GM12875 (cell line): ENCODE measurements around the gene CD79A.
A peak's percentile ranks its signal among the peaks of the same experiment; 100 is the strongest.
"Not testable (repeated sequence)": the region's sequence is repeated elsewhere in the genome, so short reads cannot be mapped to it uniquely, and the experiment has no call there.

Experiments
- H3K4me3 ChIP-seq: one replicate; pipeline ENCODE4 v1.5.1; 2011; ENCODE audit warnings: low read depth, low read length, control low read depth
- TF ChIP-seq, protein P1 (sequence below): IDR thresholded peaks from 2 replicates; pipeline ENCODE4 v1.5.1; 2011; ENCODE audit warnings: low read depth, mild to moderate bottlenecking, control low read depth, inconsistent platforms, low read length, moderate library complexity, borderline replicate concordance; ENCODE audit not compliant: insufficient read depth

Gene CD79A

DNA sequence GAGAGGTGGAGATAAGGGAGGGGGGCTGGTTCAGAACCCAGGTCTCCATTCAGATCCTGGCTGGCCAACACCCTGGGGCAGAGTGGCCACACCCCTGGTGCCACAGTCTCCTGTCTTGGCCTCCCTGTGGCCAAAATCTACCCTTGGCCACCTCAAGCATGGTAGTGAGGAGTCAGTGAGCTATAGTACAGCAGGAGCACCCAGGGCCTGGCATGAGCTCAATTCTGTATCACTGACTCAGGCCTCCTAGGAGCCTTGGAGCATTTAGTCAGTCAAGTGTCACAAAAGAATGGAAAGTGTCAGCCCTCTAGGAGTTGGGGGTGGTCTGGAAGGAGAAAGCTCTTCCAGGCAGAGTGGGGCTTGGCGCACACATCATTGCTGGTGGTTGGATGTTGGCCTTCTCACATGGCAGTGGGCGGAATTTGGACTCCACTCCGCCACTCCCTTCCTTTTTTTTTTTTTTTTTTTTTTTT is 6.6 kb upstream of the CD79A start:
- TF ChIP-seq, protein P1, sequence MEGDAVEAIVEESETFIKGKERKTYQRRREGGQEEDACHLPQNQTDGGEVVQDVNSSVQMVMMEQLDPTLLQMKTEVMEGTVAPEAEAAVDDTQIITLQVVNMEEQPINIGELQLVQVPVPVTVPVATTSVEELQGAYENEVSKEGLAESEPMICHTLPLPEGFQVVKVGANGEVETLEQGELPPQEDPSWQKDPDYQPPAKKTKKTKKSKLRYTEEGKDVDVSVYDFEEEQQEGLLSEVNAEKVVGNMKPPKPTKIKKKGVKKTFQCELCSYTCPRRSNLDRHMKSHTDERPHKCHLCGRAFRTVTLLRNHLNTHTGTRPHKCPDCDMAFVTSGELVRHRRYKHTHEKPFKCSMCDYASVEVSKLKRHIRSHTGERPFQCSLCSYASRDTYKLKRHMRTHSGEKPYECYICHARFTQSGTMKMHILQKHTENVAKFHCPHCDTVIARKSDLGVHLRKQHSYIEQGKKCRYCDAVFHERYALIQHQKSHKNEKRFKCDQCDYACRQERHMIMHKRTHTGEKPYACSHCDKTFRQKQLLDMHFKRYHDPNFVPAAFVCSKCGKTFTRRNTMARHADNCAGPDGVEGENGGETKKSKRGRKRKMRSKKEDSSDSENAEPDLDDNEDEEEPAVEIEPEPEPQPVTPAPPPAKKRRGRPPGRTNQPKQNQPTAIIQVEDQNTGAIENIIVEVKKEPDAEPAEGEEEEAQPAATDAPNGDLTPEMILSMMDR = no peak
- no peak overlapping the region for H3K4me3 ChIP-seq

DNA sequence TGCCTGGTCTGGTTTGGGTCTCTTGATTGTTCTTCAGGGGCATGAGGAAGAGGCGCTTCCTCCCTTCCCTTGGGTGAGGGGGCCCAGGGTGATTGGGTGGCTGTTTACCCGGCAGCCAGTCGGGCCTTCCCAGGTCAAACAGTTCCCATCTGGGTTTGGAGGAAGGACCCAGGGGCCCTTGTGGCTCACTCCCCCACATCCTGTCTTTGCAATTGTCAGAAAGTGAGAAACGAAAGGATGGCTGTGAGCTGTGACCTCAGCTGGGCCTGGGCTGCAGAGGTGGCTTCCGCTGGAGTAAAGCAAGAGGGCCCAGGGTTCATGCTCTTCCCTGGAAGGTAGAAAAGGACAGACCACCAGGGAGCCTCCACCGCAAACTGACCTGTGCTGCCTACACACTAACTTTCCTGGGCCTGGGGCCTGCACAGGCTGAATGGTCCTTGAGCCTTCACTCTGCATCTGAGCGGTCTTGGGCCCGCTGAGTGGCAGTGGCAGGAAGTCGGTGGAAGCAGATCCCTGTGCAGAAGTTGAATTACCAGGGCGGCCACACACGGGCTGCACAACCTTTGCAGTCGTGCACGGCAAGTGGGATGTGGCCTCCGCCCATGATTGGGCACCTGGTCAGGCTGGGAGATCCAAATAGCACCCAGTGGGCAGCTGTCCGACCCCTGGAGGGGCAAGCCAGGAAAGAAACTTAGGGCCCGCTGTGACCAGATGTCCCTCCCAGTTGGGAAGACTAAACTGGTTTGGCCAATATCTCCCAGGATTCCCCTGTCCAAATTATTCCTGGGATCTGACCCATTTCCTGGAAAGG is 5.3 kb upstream of the CD79A start:
- H3K4me3 ChIP-seq = no peak overlapping the region
- TF ChIP-seq, protein P1 = no peak

DNA sequence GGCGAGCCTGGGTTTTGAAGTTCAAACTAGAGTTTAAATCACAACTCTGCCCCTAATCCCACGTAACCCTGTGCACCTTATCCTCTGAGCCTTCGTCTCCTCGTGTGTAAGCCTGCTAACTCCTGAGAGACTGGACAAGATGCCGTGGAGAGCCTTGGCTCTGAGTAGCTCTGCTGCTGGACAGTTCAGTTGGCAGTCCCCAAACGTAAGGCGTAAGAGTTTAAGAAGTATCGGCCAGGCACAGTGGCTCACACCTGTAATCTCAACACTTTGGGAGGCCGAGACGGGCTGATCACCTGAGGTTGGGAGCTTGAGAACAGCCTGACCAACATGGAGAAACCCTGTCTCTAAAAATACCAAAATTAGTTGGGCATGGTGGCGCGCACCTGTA is 4.7 kb upstream of the CD79A start:
- TF ChIP-seq, protein P1 = no peak
- no peak overlapping the region for H3K4me3 ChIP-seq

DNA sequence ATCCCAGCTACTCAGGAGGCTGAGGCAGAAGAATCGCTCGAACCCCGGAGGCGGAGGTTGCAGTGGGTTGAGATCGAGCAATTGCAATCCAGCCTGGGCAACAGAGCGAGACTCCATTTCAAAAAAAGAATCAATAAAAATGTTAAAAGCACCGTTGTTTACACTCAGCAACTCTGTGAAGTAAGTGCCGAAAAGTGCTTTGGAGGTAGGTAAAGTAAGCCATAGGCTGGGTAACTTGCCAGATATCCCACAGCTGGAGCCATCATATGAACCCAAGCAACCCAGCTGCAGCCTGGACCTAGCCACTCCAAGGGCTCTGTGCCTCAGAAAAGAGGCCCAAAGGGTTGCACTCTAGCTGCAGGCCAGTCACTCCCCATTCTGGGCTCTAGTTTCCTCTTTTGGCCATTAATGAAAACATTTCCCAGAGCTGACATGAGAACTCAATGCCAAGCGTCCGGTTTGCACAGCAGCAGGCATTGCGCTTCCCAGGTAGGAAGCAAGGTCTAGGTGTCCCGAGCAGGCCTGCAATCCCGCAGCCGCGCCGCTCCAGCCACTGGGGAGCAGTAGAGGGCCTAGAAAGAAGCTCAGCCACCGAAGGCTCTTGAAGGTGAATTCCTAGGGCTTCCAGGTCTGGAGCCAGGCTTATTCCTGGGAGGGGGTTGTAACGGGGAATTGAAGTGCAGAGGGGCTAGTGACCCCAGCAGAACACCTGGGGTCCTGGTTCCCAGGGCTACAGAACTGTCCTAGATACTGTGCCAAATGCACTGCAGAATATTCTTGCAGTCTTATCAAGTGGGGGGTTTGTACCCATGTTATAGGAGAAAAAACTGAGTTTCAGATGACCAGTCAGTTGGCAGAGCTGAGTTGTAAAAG is 4.1 kb upstream of the CD79A start:
- H3K4me3 ChIP-seq = no peak overlapping the region
- TF ChIP-seq, protein P1 = peak; percentile 84

DNA sequence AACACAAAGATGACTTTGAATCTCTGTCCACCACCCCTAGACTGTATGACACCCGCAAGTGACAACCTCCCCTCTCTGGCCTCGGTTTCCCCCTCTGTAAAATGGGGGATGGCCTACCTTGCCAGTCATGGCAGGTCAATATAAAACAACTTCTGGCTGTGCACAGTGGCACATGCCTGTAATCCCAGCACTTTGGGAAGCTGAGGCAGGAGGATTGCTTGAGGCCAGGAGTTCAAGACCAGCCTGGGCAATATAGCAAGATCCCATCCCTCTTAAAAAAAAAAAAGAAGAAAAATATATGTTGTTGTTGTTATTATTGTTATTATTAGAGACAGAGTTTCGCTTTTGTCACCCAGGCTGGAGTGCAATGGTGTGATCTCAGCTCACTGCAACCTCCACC is 1.1 kb upstream of the CD79A start:
- not testable (repeated sequence) for H3K4me3 ChIP-seq

DNA sequence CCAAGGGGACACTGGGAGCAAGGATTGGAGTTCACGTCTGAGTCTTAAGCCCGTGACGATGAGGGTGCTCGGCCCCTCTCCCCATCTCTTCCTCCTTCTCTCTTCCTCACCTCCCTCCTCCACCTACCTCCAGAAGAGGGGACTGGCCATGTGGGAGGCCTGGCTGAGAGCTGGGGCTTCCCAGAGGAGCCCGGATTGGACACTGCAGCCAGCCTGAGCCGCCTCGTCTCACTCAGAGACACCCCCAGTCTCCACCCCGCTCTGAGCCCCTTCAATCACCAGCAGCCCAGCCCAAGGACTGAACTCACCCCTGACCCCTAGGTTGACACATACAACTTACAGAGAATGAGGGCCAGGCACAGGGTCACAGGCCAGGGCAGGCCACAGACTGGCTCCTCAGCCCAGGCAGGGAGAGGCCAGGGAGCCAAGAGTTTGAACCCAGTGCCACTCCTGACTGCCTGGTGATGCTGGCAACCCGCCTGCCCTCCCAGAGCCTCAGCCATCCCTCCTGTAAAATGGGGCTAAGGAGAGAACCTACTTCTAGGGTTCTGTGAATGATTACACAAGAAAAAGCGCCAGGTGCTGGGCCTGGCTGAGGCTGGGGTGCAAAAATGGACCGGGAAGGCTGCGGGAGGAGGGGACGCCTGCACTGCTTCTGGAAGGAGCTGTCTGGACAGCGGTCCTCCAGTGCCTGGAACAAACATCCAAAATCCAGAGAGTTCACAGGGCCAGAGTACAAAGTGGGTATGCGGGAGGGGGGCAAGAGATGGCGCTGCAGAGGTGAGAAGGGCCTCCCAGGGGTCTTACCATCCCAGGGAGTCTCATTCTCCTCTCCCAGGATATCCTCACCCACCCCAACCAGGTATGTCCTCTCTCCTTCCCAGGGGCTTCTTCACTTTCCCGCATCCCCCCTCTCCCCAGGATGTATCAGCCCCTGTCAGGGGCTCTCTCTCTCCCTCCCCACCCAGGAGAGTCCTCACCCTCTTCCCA is 1.1 kb downstream of the CD79A start:
- H3K4me3 ChIP-seq = peak overlapping the region; percentile 77

More for the DNA sequence above, 1.1 kb downstream of the CD79A start:
- TF ChIP-seq, protein P1 = no peak
